Motor neuron (in vitro differentiated cells): ENCODE measurements around the gene PLD5. TPM values are rescaled to one million over a fixed set of nuclear protein-coding genes. Genes with fewer than 3 reads are reported as not detected.
"Not testable (repeated sequence)": the region's sequence is repeated elsewhere in the genome, so short reads cannot be mapped to it uniquely, and the experiment has no call there.

ENCODE experiments used
- ATAC-seq, 8 experiments: fragments of 200-7000 bp; cut with Tn5 transposase; replicated peaks in 6 of 8; 2 replicates each; pipeline ENCODE4 v1.8.0; 2021; ENCODE audit warnings: mild to moderate bottlenecking in 8 of 8, moderate library complexity in 8 of 8
- H3K27ac ChIP-seq, 2 donors: fragments of 250-450 bp; sonication (Bioruptor Pico); 2 replicates each; pipeline ENCODE4 v1.9.0; 2021; ENCODE audit warnings: antibody characterized with exemption in 2 of 2, mild to moderate bottlenecking in 2 of 2, moderate library complexity in 1 of 2
- H3K4me1 ChIP-seq, 2 donors: fragments of 250-450 bp; sonication (Bioruptor Pico); replicated peaks in 1 of 2; 2 replicates each; pipeline ENCODE4 v1.6.1; 2021; ENCODE audit warnings: antibody characterized with exemption in 2 of 2, mild to moderate bottlenecking in 2 of 2, moderate library complexity in 1 of 2
- H3K4me3 ChIP-seq, 5 donors: fragments of 250-450 bp; sonication (Bioruptor Pico); 2 replicates each; pipeline ENCODE4 v1.9.0; 2021; ENCODE audit warnings: antibody characterized with exemption in 5 of 5, mild to moderate bottlenecking in 5 of 5, moderate library complexity in 4 of 5
- WGBS, 10 experiments: fragments of 450-650 bp; shearing (Covaris generic); methylation state at CpG; one replicate each; pipeline ENCODE4 v1.0.0; 2022; 5-methylcytosine and 5-hydroxymethylcytosine counted together
- in situ Hi-C, 9 experiments: fragments of 400-800 bp; cut with MboI; loops; one replicate each; pipeline ENCODE4 v1.15.0; 2021; ENCODE audit warnings: low sequenced_read_pairs in 9 of 9, low pct_unique_long_range_greater_than_20kb in 2 of 9; ENCODE audit not compliant: unreplicated experiment in 9 of 9
- total RNA-seq, 8 experiments: library from RNA; unstranded; fragments of 300-600 nt; gene quantifications; 2 replicates each; pipeline versions ENCODE4 v1.2.3 to v1.2.4, GENCODE V29; 2022

The PLD5 gene
- total RNA-seq, 8 experiments from 2014 or later = 0.05 to 8.1 (median 1.5) TPM

GRCh38 chr1:242467556-242468145 lies 56.8 kb downstream of the PLD5 start:
- in situ Hi-C loops = loop anchor here in 3 of 9 experiments (25.0 kb wide), 1 partner anchor 845 kb away; no protein-coding TSS in a partner anchor
- peak in 7 of 8 experiments; percentile 39 to 77 (median 62) for ATAC-seq
- H3K27ac ChIP-seq = no peak overlapping the region
- H3K4me1 ChIP-seq = no peaks in the 10 kb centered on the region
- WGBS, 10 experiments = 0 to 66% (median 30%) methylated on average over 1 to 4 of the region's 4 CpGs; no CpG with 5 or more reads in 1 of the 10 experiments
- no peak overlapping the region for H3K4me3 ChIP-seq

- no peak for ATAC-seq
- Histone ChIP-seq H3K27ac (no peak overlapping the region), H3K4me1 (peaks cover 0 to 12% of the 10 kb centered on the region in 2 donors), H3K4me3 (no peak overlapping the region)
- in situ Hi-C loops = loop anchor here in 3 of 9 experiments (25.0 kb wide), 1 partner anchor 849 kb away; no protein-coding TSS in a partner anchor
- WGBS, 10 experiments = 24 to 100% (median 95%) methylated on average over 1 to 7 of the region's 7 CpGs
Observed at GRCh38 chr1:242462867-242463266, 61.6 kb downstream of the PLD5 start.

GRCh38 chr1:242459740-242460139 lies 64.8 kb downstream of the PLD5 start:
- H3K4me3 ChIP-seq, ATAC-seq, H3K27ac ChIP-seq: not testable (repeated sequence)
- in situ Hi-C loops = loop anchor here in 3 of 9 experiments (25.0 kb wide), 1 partner anchor 853 kb away; no protein-coding TSS in a partner anchor
- WGBS, 10 experiments = 0 to 100% (median 77%) methylated on average over 1 to 5 of the region's 5 CpGs; no CpG with 5 or more reads in 5 of the 10 experiments
- H3K4me1 ChIP-seq = peaks cover 10 to 26% of the 10 kb centered on the region in 2 donors

- Histone ChIP-seq H3K4me1 (peaks cover 13 to 31% of the 10 kb centered on the region in 2 donors), H3K4me3 (no peak overlapping the region), H3K27ac (no peak overlapping the region)
- in situ Hi-C loops = loop anchor here in 3 of 9 experiments (25.0 kb wide), 1 partner anchor 856 kb away; no protein-coding TSS in a partner anchor
- no peak for ATAC-seq
- 0 to 93% (median 80%) methylated on average over 2 to 11 of the region's 11 CpGs for WGBS, 10 experiments
Observed at GRCh38 chr1:242456726-242457269, 67.7 kb downstream of the PLD5 start.

- no peak overlapping the region for H3K4me3 ChIP-seq
Observed at GRCh38 chr1:242455052-242455361, 69.5 kb downstream of the PLD5 start.

GRCh38 chr1:242454262-242455051 lies 70.0 kb downstream of the PLD5 start:
- ATAC-seq = peak; percentile 53 to 84 (median 70)
- in situ Hi-C loops = loop anchor here in 3 of 9 experiments (25.0 kb wide), 1 partner anchor 858 kb away; no protein-coding TSS in a partner anchor
- Histone ChIP-seq H3K27ac (no peak overlapping the region), H3K4me1 (peaks cover 23 to 37% of the 10 kb centered on the region in 2 donors), H3K4me3 (no peak overlapping the region)
- 0 to 48% (median 24%) methylated on average over 4 to 9 of the region's 9 CpGs for WGBS, 10 experiments

More at GRCh38 chr1:242455052-242455361, 69.5 kb downstream of the PLD5 start:
- peaks cover 18 to 32% of the 10 kb centered on the region in 2 donors for H3K4me1 ChIP-seq
- WGBS, 10 experiments = 0% methylated on average over 1 of the region's 1 CpG; no CpG with 5 or more reads in 2 of the 10 experiments
- no peak overlapping the region for H3K27ac ChIP-seq
- ATAC-seq = no peak
- in situ Hi-C loops = loop anchor here in 3 of 9 experiments (25.0 kb wide), 1 partner anchor 857 kb away; no protein-coding TSS in a partner anchor

- in situ Hi-C loops = loop anchor here in 3 of 9 experiments (25.0 kb wide), 1 partner anchor 860 kb away; no protein-coding TSS in a partner anchor
- no peak for ATAC-seq
- Histone ChIP-seq H3K4me1 (peaks cover 42 to 50% of the 10 kb centered on the region in 2 donors), H3K27ac (no peak overlapping the region), H3K4me3 (no peak overlapping the region)
- WGBS, 10 experiments = 60 to 100% (median 96%) methylated on average over 1 to 6 of the region's 8 CpGs; no CpG with 5 or more reads in 1 of the 10 experiments
Observed at GRCh38 chr1:242452573-242452972, 71.9 kb downstream of the PLD5 start.

GRCh38 chr1:242449661-242450060 lies 74.8 kb downstream of the PLD5 start:
- Histone ChIP-seq H3K27ac (peak overlapping the region; percentile 38 to 51), H3K4me1 (peaks cover 43 to 44% of the 10 kb centered on the region in 2 donors), H3K4me3 (no peak overlapping the region)
- ATAC-seq = peak in 5 of 8 experiments; percentile 11 to 44 (median 13)
- in situ Hi-C loops = loop anchor here in 5 of 9 experiments (10.0 to 25.0 kb wide), 3 partner anchors 425 to 863 kb away; no protein-coding TSS in a partner anchor
- 0 to 94% (median 70%) methylated on average over 1 to 9 of the region's 9 CpGs; no CpG with 5 or more reads in 1 of the 10 experiments for WGBS, 10 experiments

GRCh38 chr1:242448910-242449645 lies 75.4 kb downstream of the PLD5 start:
- H3K27ac ChIP-seq = peak overlapping the region; percentile 38 to 51
- ATAC-seq = peak in 5 of 8 experiments; percentile 83 to 93 (median 90)
- in situ Hi-C loops = loop anchor here in 3 of 9 experiments (10.0 to 25.0 kb wide), 2 partner anchors 424 to 437 kb away; no protein-coding TSS in a partner anchor

GRCh38 chr1:242447689-242448088 lies 76.8 kb downstream of the PLD5 start:
- H3K27ac ChIP-seq = no peak overlapping the region
- in situ Hi-C loops = loop anchor here in 3 of 9 experiments (10.0 to 25.0 kb wide), 2 partner anchors 423 to 435 kb away; no protein-coding TSS in a partner anchor
- 51 to 100% (median 87%) methylated on average over 1 to 7 of the region's 7 CpGs for WGBS, 10 experiments
- H3K4me3 ChIP-seq = no peak overlapping the region
- H3K4me1 ChIP-seq = peaks cover 41% of the 10 kb centered on the region in 2 donors
- ATAC-seq = peak in 1 of 8 experiments; percentile 69

More at GRCh38 chr1:242448910-242449645, 75.4 kb downstream of the PLD5 start:
- Histone ChIP-seq H3K4me3 (peak overlapping the region in 1 of 5 donors; percentile 3), H3K4me1 (peaks cover 41% of the 10 kb centered on the region in 2 donors)
- WGBS, 10 experiments = 20 to 67% (median 39%) methylated on average over 1 to 12 of the region's 12 CpGs

- no peak for ATAC-seq
- H3K4me1 ChIP-seq = peaks cover 0 to 17% of the 10 kb centered on the region in 2 donors
- H3K27ac ChIP-seq = no peak overlapping the region
- in situ Hi-C loops = loop anchor here in 3 of 9 experiments (10.0 to 25.0 kb wide), 2 partner anchors 416 to 428 kb away; no protein-coding TSS in a partner anchor
- 0 to 100% (median 100%) methylated on average over 1 of the region's 1 CpG; no CpG with 5 or more reads in 5 of the 10 experiments for WGBS, 10 experiments
- no peak overlapping the region for H3K4me3 ChIP-seq
Observed at GRCh38 chr1:242440757-242441156, 83.7 kb downstream of the PLD5 start.

GRCh38 chr1:242435200-242435599 lies 89.3 kb downstream of the PLD5 start:
- no peak overlapping the region for H3K27ac ChIP-seq
- H3K4me3 ChIP-seq = no peak overlapping the region
- WGBS, 10 experiments = 33 to 71% (median 61%) methylated on average over 1 to 2 of the region's 2 CpGs; no CpG with 5 or more reads in 3 of the 10 experiments
- in situ Hi-C loops = loop anchor here in 2 of 9 experiments (25.0 kb wide), 1 partner anchor 423 kb away; no protein-coding TSS in a partner anchor
- no peak for ATAC-seq
- H3K4me1 ChIP-seq = peaks cover 5 to 21% of the 10 kb centered on the region in 2 donors
